CD4-positive, alpha-beta T cell treated with Interleukin-15 for 4 hours (primary cell): ENCODE results near the gene ZNF790.
"Not testable (repeated sequence)": the region's sequence is repeated elsewhere in the genome, so short reads cannot be mapped to it uniquely, and the experiment has no call there.

Source experiments
- DNase-seq: peaks from one replicate; pipeline ENCODE4 v3.0.0-alpha.2; 2020; ENCODE audit warnings: low spot score

The ZNF790 gene

DNA sequence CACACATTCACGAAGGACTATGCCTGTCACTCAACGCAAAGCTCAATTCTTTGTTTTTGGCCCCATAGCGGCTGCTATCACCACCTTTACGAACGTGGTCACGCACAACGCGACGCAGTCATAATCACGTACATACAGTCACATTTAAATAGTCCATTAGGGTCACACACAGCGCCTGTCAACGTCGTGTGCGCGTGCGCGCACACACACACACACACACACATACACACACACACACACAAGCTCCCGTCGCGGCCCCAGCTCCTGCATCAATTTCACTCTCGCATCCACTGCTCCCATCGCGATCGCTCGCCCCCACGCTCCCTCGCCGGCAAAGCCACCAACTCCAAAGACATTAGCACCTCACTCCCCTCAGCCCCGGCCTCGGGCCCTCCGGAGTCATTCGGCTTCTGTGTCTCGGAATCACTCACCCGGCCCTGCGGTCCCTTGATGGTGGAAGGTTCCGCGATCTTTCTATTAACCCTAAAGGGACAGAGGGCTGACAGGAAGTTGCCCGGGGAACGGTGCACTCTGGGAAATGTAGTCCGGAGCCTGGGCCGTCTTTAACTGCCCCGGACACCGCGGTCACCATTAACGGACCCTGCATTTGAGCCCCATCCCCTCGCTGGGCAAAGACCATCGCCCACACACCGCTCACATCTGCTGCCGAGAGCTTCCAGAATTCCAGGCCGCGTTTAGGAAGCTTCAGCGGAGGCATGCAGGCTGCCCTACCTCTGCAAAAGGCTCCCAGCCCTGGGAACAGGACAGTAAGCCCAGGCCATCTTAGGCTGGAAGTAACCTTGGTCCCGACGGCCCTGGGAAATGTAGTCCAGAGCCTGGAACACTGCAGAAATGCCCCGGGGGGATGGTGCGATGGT, at the start of gene ZNF790:
Gene ZNF790 (minus strand): TSS at position 482 of the 878 bp plus-strand sequence. CDS start 12,768 bp downstream, outside the sequence.
- DNase-seq = peak; percentile 86

DNA sequence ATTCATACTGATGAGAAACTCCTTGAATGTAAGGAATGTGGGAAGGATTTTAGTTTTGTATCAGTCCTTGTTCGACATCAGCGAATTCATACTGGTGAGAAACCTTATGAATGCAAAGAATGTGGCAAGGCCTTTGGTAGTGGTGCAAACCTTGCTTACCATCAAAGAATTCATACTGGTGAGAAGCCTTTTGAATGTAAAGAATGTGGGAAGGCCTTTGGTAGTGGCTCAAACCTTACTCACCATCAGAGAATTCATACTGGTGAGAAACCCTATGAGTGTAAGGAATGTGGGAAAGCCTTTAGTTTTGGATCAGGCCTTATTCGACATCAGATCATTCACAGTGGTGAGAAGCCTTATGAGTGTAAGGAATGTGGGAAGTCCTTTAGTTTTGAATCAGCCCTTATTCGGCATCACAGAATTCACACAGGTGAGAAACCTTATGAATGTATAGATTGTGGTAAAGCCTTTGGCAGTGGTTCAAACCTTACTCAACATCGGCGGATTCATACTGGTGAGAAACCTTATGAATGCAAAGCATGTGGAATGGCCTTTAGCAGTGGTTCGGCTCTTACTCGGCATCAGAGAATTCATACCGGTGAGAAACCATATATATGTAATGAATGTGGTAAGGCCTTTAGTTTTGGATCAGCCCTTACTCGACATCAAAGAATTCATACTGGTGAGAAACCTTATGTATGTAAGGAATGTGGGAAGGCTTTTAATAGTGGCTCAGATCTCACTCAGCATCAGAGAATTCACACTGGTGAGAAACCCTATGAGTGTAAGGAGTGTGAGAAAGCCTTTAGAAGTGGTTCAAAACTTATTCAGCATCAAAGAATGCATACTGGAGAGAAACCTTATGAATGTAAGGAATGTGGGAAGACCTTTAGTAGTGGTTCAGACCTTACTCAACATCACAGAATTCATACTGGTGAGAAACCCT, 39.1 kb upstream of the ZNF790 start:
- DNase-seq = no peak

DNA sequence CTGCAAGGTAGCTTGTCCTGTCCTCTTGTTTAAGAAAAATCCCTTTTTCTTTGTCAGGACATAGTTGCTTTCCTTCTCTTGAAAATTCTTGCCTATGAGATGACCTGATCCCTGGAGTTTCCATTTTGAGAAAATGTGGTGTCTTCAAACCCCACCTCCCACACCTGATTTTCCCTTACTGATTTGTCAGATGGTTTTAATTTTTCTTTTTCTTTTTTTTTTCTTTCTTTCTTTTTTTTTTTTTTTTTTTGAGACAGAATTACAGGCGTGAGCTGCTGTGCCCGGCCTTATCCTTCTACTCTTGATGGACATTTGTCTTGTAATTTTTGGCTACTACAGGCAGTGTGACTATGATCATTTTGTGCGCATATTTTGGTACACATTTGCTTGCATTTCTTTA, 13.7 kb upstream of the ZNF790 start:
- no peak for DNase-seq

DNA sequence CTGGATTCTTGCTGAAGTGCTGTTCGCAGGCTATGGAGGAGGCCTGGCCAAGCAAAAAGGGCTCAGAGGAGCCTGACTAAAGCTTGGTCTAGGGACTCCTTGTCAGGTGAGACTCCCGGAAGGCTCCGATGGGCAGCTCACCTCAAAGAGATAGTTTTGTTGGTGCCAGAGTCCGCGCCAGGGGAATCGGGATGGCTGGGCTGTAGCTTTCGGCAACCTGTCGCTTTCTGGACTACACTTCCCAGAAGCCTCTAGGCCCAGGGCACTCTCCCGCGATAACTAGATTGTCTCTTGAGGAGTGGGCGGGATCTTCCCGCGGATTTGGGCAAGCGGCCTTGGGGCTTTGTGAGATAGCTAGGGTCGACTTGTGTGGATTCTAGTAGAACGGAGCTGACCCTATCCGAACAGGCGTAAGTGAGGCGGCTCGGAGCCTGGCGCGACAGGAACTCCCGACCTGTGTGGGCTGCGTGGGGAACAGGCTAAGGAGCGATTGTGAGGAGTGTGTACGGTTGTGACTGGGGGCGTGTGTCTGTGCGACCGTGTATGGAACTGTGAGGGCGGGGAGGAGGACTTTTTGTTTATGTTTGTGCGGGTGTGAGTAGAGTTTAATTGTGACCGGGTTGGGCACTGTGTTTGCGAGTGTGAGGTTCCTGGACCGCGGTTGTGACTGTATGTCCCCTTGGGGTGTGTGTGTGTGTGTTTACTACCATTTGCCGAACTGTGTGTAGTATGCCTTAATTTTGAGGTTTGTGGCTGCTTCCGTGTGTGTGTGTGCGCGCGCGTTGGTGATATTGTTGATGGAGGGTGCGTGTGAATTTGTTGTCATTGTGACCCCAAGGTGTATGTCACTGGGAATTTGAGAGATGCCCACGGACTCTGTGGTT, 12.6 kb upstream of the ZNF790 start, which contains the start of gene ZNF345:
Gene ZNF345 (plus strand): TSS at position 318 of the 884 bp plus-strand sequence. CDS start 25,955 bp downstream, outside the sequence.
- DNase-seq = peak; percentile 91

DNA sequence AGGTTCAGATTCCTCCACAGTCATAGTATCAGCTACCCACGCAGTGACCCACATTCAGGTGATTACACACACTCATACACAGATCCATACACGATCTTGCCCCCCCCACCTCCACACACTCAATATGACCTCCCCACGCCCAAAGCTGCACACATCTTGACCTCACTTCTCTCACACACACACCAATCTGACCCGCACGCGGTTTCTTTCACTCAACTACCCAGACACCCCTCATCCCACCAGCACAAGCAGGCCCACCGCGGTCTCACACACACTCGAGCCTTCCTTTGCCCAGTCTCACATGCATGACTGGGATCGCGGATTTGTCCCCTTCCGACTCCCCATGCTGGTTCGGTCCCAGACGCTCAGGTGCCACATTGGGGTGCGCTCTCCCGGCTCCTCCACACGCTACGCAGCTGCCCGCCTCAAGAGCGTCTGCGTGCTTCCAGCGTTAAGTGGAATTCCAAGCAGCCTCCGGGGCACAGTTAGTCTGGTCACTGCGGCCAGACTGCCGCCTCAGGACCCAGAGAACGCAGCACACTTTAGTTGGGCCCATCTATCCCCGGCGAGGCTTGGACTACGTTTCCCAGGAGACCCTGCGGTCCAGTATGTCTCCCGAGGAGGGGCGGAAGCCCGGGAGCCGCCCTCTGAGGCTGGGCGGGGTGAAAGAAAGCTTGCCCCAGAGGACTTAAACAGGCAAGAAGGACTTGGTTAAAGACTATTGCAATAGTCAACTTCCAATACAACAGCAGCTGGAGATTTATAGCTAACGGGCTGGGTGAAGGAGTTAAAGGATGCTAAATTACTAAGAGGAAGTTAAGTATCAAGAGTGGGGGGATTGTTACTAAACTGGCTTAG, 11.7 kb upstream of the ZNF790 start:
- DNase-seq = peak; percentile 88

DNA sequence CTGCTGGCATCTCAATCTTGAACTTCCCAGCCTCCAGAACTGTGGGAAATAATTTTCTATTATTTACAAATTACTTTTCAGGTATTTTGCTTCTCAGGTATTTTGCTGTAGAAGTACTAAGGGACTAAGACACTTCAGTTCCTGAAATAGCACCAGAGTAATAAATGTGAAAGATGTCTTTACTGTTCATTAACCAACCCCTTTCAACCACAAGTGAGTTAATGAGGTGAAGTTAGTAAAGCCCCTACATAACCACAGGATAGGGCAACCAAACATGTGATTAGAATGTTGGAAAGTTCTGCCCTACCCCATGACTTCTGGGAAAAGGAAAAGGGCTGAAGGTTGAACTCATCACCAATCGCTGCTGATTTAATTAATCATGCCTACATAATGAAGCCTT, 9.8 kb upstream of the ZNF790 start:
- DNase-seq = no peak

DNA sequence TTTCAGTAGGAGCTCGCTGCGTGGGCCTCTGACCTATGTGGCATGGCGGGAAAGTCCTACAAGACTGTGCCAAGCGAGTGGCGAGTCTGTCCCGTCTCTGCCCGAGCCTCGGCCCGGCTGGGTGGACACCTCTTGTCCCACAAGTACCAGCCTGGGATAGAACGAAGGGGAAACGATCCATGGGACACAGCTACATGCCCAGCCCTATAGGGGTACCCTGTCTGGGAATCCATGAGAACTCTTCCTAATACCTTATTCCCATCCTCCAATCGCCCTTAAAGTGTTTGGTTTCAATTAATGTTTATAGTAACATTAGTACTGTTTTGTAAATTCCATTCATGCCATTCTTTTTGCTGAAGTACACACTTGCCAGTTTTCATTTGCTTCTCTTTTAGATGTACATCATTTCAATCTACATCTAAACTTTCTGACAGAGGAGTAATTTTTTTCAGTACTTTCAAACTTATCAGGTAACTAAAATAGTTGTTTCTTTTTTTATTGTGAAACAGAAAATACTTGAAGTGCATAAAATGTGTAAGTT, 667 bp upstream of the ZNF790 start:
- DNase-seq = no peak

DNA sequence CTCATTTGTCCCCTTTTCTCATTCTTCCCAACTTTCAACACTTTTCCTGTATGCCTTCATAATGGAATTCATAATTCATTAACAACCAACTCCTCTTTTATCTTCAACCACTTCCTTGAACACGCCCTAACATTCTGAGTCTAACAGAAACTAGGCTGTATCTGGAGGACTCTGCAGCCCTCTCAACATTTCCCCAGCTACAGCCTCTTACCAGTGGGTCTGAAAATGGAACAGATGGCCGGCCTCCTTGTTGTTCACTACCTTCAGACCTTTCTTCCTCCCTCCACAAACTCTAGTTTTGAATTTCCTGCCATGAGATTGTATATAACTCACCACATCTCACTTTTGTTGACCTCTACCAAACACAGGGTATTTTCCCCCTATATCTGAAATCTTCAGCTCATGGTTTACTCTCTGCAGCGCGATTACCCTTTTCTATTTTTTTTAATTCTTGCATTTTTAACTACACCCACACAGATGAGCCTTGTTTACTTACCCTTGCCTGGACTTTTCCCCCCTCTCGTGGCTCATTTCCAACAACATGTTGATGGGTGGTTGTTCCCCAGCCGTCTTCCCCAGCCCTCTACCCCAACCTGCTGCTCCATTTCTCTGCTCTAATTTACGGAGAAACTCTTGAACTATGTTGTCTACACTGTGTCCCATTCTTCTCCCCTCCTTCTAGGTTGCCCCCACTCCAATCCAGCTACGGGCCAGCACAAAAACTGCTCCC, 846 bp downstream of the ZNF790 start:
- no peak for DNase-seq

DNA sequence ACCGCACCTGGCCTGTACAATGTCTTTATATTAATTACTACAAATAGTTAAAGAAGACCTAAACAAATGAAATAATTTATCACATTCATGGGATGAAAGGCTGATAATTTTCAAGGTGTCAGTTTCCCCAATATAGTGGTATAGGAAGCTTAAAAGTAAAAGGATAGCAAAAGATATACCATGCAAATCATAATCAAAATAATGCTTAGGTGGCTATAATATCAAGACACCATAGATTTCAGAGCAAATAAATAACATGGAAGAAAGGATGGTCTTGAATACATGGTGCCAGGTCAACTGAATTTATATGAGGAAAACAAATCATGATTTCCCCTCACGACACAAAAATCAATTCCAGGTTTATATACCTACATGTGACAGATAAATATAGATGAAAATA, 4.8 kb downstream of the ZNF790 start:
- no peak for DNase-seq

DNA sequence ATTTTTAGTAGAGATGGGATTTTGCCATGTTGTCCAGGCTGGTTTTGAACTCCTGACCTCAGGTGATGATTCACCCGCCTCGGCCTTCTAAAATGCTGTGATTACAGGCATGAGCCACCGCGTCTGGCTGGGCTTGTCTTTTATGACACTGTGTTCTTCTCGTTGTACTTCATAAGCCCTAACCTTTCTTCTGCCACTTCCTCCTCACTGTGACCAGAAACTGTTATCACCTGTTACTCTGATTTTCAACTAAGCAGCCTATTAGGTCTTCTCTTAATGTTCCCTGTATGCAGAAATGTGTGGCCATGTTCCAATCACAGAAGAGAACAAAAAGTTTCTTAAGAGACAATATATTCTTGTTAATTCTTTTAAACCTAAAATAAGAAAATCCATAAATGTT, 16.4 kb downstream of the ZNF790 start:
- no peak for DNase-seq

DNA sequence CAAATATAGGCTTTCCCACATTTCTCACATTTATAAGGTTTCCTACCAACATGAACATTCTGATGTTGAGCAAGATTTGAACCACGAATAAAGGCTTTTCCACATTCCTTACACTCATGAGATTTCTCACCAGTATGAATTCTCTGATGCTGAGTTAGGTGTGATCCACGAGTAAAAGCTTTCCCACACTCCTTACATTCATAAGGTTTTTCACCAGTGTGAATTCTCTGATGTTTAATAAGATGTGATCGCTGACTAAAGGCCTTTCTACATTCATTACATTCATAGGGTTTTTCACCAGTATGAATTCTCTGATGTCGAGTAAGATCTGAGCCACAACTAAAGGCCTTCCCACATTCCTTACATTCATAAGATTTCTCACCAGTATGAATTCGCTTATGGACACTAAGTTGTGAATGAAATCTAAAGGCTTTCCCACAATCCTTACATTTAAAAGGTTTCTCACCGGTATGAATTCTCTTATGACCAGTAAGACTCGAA, 19.0 kb downstream of the ZNF790 start:
- DNase-seq = no peak

DNA sequence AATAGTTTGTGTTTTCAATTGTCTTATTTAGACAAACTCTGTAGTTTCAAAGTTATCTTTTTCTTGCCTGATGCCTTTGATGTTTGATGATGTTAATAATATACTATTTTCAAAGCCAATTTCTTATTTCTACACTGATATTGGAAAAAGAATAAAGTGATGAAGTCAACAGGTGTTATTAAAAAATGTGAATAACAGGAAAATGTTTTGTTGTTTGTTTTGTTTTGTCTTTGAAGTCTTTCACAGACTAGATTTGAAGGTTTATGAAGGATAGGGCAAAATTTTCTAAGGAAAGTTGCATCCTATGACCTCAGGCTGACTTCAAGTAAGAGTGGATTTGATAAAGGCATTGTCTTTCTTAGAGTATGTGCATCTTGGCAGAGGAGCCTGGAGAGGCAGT, 31.2 kb downstream of the ZNF790 start:
- DNase-seq = no peak

DNA sequence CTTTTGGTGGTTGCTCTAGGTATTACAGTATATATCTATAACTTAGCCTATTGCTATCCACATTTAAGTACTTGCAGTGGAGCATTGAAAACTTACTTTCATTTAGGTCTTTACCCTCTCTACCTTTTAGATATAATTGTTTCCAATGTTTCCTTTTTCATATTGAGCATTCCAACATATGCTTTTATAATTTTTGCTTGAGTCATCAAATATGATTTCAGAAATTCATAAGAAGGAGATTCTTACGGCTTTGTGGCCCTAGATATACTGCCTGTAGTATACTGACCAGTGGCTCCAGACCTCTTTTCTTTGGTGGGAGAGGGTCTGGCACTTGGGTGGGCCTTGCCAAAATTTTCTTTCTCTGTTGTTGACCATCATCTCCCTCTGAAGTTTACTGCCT, 32.8 kb downstream of the ZNF790 start:
- DNase-seq = no peak

DNA sequence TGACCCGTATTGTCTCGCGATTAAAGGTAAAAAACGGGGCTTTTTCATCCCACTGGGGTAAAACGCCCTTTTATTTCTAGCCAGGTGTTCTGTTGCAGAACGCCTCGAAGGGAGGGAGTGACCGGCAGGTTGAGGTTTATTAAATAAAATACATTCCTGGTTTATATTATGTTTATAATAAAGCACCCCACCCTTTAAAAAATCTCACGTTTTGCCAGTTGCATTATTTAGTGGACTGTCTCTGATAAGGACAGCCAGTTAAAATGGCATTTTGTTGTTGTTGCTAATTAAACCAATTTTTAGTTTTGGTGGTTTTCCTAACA, 40.4 kb downstream of the ZNF790 start:
- DNase-seq = peak; percentile 76

DNA sequence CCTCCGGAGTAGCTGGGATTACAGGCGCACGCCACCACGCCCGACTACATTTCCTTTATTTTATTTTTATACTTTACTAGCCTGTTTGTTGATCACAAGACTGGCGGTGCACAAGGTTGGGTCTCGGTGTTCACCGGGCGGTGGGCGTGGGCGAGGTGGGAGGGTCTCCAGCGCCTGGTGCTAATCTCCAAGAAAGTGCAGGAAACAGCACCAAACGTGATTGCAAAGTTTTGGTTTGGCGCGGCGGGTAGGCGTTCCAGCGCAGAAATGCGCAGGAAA, 41.5 kb downstream of the ZNF790 start:
- DNase-seq = no peak

DNA sequence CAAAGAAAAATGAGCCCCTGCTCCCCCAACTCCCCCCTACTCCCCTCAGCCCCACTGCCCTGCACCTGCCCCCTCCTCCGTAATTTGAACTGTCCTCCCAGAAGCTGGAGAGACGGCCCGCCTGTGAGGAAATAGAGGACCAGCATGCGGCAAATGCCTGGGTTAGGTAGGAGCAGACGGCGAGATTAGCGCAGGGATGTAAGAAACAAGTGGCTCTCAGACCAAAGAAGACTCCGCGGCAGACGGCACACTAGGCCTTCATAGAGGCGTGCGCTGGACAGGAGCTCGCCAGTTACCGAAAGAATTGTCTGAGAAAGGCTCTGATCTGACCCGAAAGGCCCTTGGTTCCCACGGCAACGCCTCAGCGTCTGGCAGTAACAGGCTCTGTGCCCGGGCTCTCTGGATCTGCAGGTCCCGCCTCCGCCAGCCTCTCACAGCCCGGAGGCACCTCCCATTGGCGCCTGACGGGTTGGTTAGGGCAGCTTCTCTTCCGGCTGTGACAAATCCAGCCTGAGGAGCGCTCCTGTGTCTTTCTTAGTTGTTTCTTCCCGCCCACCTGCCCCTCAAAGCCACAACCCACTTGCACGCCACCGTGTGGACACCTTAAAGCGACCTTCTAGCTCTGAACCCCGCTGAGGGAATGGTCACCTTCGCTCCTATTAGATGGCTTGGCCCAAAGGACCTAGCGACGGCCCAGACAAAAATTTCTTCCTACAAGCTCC, 46.6 kb downstream of the ZNF790 start:
- not testable (repeated sequence) for DNase-seq

DNA sequence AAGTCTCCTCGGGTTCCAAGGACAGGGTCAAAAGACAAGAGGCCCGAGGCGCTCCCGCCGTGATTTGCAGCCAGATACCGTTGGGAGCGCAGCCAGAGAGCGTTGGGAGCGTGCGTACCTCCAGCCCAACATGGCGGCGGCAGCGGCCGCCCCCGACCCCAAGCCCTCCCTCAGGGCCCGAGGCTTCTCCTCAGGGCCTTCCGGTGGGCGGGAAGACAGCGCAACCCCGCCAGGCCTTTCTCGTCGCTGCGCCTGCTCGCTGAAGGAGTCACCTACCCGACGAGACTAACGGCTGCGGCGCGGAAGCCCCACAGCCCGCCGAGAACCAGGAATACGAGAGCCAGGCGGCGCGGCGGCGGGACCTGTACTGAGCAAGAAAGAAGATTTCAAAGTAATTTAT, 62.4 kb downstream of the ZNF790 start:
- no peak for DNase-seq

DNA sequence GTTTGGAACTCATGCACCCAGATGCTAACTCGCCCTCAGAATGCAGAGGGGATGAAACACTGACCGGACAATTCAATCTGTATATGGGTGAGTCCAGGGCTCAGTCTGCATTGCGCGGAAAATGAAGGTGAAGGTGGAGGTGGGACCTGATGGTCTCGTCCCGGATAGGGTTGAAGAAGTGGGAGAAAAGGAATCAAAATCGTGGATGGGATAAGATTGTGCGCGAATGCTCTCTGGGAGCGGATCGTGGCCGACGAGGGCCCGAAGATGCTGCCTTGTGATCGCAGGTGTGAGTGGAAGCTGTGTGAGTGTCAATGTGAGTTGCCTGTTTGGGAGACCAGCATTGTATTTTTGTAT, 65.0 kb downstream of the ZNF790 start:
- no peak for DNase-seq
